OCI-LY1 (cell line): ENCODE results near the gene NAA25.

Experiments
- H2AFZ ChIP-seq: fragments of 200-600 bp; sonication (generic), shearing (Covaris generic); 2 replicates; pipeline ENCODE4 v1.6.0; 2014; ENCODE audit warnings: antibody characterized with exemption, mild to moderate bottlenecking, low read length
- H3F3A ChIP-seq: fragments of 200-600 bp; sonication (generic), shearing (Covaris generic); 2 replicates; pipeline ENCODE4 v1.6.0; 2014; ENCODE audit warnings: mild to moderate bottlenecking, antibody characterized with exemption, low read length, moderate library complexity; ENCODE audit not compliant: insufficient read depth
- H3K27ac ChIP-seq: fragments of 200-600 bp; sonication (generic); 2 replicates; pipeline ENCODE4 v1.5.1; 2014; ENCODE audit warnings: low read length, mixed run types, mild to moderate bottlenecking, low read depth; ENCODE audit not compliant: poor library complexity, severe bottlenecking
- H3K27me3 ChIP-seq: fragments of 200-600 bp; sonication (generic); 2 replicates; pipeline ENCODE4 v1.6.0; 2014; ENCODE audit warnings: antibody characterized with exemption, mild to moderate bottlenecking, low read length, moderate library complexity; ENCODE audit not compliant: insufficient read depth
- H3K36me3 ChIP-seq: fragments of 200-600 bp; sonication (generic); 2 replicates; pipeline ENCODE4 v1.6.1; 2014; ENCODE audit warnings: mild to moderate bottlenecking, antibody characterized with exemption, low read length, moderate library complexity, mixed read lengths; ENCODE audit not compliant: insufficient read depth
- H3K4me1 ChIP-seq: fragments of 200-600 bp; sonication (generic); 2 replicates; pipeline ENCODE4 v1.5.1; 2014; ENCODE audit warnings: mild to moderate bottlenecking, low read length, moderate library complexity; ENCODE audit not compliant: insufficient read depth, severe bottlenecking
- H3K4me2 ChIP-seq: fragments of 200-600 bp; sonication (generic), shearing (Covaris generic); 2 replicates; pipeline ENCODE4 v1.6.1; 2014; ENCODE audit warnings: low read length
- H3K4me3 ChIP-seq: fragments of 200-600 bp; sonication (generic); 2 replicates; pipeline ENCODE4 v1.5.1; 2014; ENCODE audit warnings: low read length, low read depth, mild to moderate bottlenecking, mixed read lengths; ENCODE audit not compliant: poor library complexity, severe bottlenecking
- H3K79me2 ChIP-seq: fragments of 200-600 bp; shearing (Covaris generic); 2 replicates; pipeline ENCODE4 v1.6.1; 2016; ENCODE audit warnings: mixed run types, low read length, mixed read lengths; ENCODE audit not compliant: insufficient read depth
- H3K9ac ChIP-seq: fragments of 200-600 bp; sonication (generic), shearing (Covaris generic); 2 replicates; pipeline ENCODE4 v1.6.1; 2014; ENCODE audit warnings: mild to moderate bottlenecking, low read length, mixed read lengths
- H3K9me2 ChIP-seq: fragments of 200-600 bp; sonication (generic), shearing (Covaris generic); 2 replicates; pipeline ENCODE4 v1.6.1; 2014; ENCODE audit warnings: low read depth, mild to moderate bottlenecking, low read length, mixed read lengths
- H3K9me3 ChIP-seq: fragments of 200-600 bp; shearing (Covaris generic); 2 replicates; pipeline ENCODE4 v1.6.1; 2014; ENCODE audit warnings: low read length, mixed read lengths
- H4K20me1 ChIP-seq: fragments of 200-600 bp; sonication (generic), shearing (Covaris generic); 2 replicates; pipeline ENCODE4 v1.6.0; 2016; ENCODE audit warnings: mild to moderate bottlenecking, low read length; ENCODE audit not compliant: insufficient read depth
- CTCF ChIP-seq: fragments of 200-600 bp; sonication (generic), shearing (Covaris generic); IDR thresholded peaks from 2 replicates; pipeline ENCODE4 v1.5.1; 2017; ENCODE audit warnings: mild to moderate bottlenecking, antibody characterized with exemption, low read length, moderate library complexity, mixed read lengths
- EZH2 ChIP-seq: fragments of 200-600 bp; sonication (generic), shearing (Covaris generic); IDR thresholded peaks from 2 replicates; pipeline ENCODE4 v1.8.0; 2017; ENCODE audit warnings: borderline replicate concordance, mixed run types, mild to moderate bottlenecking, antibody characterized with exemption, low read length, moderate library complexity, mixed read lengths

Gene NAA25

GRCh38 chr12:112146123-112146522, 37.5 kb upstream of the NAA25 start:
- Histone ChIP-seq H3K9me2 (no peaks in the 10 kb centered on the region), H3K9ac (no peak overlapping the region), H3K4me2 (no peak overlapping the region), H3K27me3 (no peaks in the 10 kb centered on the region), H3K4me1 (no peaks in the 10 kb centered on the region), H3K79me2 (no peaks in the 10 kb centered on the region), H4K20me1 (no peaks in the 10 kb centered on the region), H3K27ac (no peak overlapping the region), H3K4me3 (no peak overlapping the region), H3K9me3 (no peaks in the 10 kb centered on the region), H2AFZ (no peak overlapping the region), H3K36me3 (peaks cover 78% of the 10 kb centered on the region), H3F3A (no peaks in the 10 kb centered on the region)
- no peak for TF ChIP-seq EZH2
- TF ChIP-seq CTCF = no peak

GRCh38 chr12:112140728-112141127, 32.1 kb upstream of the NAA25 start:
- Histone ChIP-seq H3K9ac (no peak overlapping the region), H3K27me3 (no peaks in the 10 kb centered on the region), H2AFZ (no peak overlapping the region), H3K79me2 (no peaks in the 10 kb centered on the region), H3K9me2 (no peaks in the 10 kb centered on the region), H4K20me1 (no peaks in the 10 kb centered on the region), H3K4me2 (no peak overlapping the region), H3K4me3 (no peak overlapping the region), H3F3A (no peaks in the 10 kb centered on the region), H3K9me3 (no peaks in the 10 kb centered on the region), H3K4me1 (no peaks in the 10 kb centered on the region), H3K36me3 (peaks cover 80% of the 10 kb centered on the region), H3K27ac (no peak overlapping the region)
- no peak for TF ChIP-seq CTCF
- TF ChIP-seq EZH2 = no peak

- H3K9me3 ChIP-seq = no peaks in the 10 kb centered on the region
Measured at GRCh38 chr12:112134731-112135130, 26.1 kb upstream of the NAA25 start.

More at GRCh38 chr12:112134731-112135130, 26.1 kb upstream of the NAA25 start:
- Histone ChIP-seq H3K27ac (no peak overlapping the region), H3K79me2 (peaks cover 3% of the 10 kb centered on the region; the same call in 1 of the 2 replicates), H4K20me1 (no peaks in the 10 kb centered on the region), H3K4me1 (peaks cover 12% of the 10 kb centered on the region), H3K27me3 (no peaks in the 10 kb centered on the region), H3K36me3 (peaks cover 53% of the 10 kb centered on the region), H3K4me2 (no peak overlapping the region), H3F3A (0 out of 2 replicates have a peak, but pooled peaks cover 6% of the 10 kb centered on the region), H3K9ac (no peak overlapping the region), H3K9me2 (no peaks in the 10 kb centered on the region), H2AFZ (no peak overlapping the region), H3K4me3 (no peak overlapping the region)
- TF ChIP-seq EZH2 (no peak), CTCF (no peak)
